Loucy (cell line): ENCODE results near the gene PPP1R37.

Source experiments
- CTCF ChIP-seq: fragments of 200-600 bp; sonication (generic); conservative IDR thresholded peaks from 2 replicates; pipeline ENCODE4 v1.5.1; 2014; ENCODE audit warnings: mild to moderate bottlenecking, antibody characterized with exemption, low read length
- EZH2phosphoT487 ChIP-seq: fragments of 200-600 bp; IDR thresholded peaks from 2 replicates; pipeline ENCODE4 v1.6.1; 2018; ENCODE audit warnings: antibody characterized with exemption, mild to moderate bottlenecking, moderate library complexity, borderline replicate concordance

- TF ChIP-seq EZH2phosphoT487, result no peak
- no peak for TF ChIP-seq CTCF
These were observed 28.9 kb upstream of the PPP1R37 start for GRCh38 chr19:45063851-45064801.
